HepG2 (cell line): ENCODE data around the gene CFAP54. TPM values are rescaled to one million over a fixed set of nuclear protein-coding genes. Genes with fewer than 3 reads are reported as not detected.

Source experiments
- ATF2 ChIP-seq: sonication (generic); formaldehyde crosslinking; IDR thresholded peaks from 2 replicates; pipeline ENCODE4 v1.4.0; 2020; ENCODE audit warnings: missing genetic modification reagents
- BATF2 ChIP-seq: sonication (generic); formaldehyde crosslinking; IDR thresholded peaks from 2 replicates; pipeline ENCODE4 v1.8.0; 2022; ENCODE audit warnings: mild to moderate bottlenecking, missing genetic modification reagents, moderate library complexity
- BORCS8-MEF2B ChIP-seq: sonication (generic); formaldehyde crosslinking; IDR thresholded peaks from 2 replicates; pipeline ENCODE4 v1.8.0; 2022; ENCODE audit warnings: mild to moderate bottlenecking, missing genetic modification reagents
- FOXP4 ChIP-seq: sonication (generic); formaldehyde crosslinking; IDR thresholded peaks from 2 replicates; pipeline ENCODE4 v1.4.0; 2020; ENCODE audit warnings: missing genetic modification reagents
- HDAC2 ChIP-seq: sonication (generic); formaldehyde crosslinking; IDR thresholded peaks from 2 replicates; pipeline ENCODE4 v1.4.0; 2020; ENCODE audit warnings: missing genetic modification reagents
- KDM6A ChIP-seq: IDR thresholded peaks from 2 replicates; pipeline ENCODE4 v1.6.1; 2016; ENCODE audit warnings: low read depth
- MIER2 ChIP-seq: IDR thresholded peaks from 2 replicates; pipeline ENCODE4 v1.6.1; 2016; ENCODE audit warnings: missing biosample characterization, missing genetic modification reagents
- PITX1 ChIP-seq: sonication (generic); formaldehyde crosslinking; IDR thresholded peaks from 2 replicates; pipeline ENCODE4 v1.5.1; 2020; ENCODE audit warnings: mild to moderate bottlenecking, missing genetic modification reagents
- REPIN1 ChIP-seq: sonication (generic); formaldehyde crosslinking; IDR thresholded peaks from 2 replicates; pipeline ENCODE4 v1.8.0; 2022; ENCODE audit warnings: missing genetic modification reagents, low read depth, mild to moderate bottlenecking, borderline replicate concordance
- RXRB ChIP-seq: IDR thresholded peaks from 2 replicates; pipeline ENCODE4 v1.6.1; 2016; ENCODE audit warnings: borderline replicate concordance, missing genetic modification reagents, missing compliant biosample characterization
- SAP130 ChIP-seq: IDR thresholded peaks from 2 replicates; pipeline ENCODE4 v1.6.1; 2016; ENCODE audit warnings: low read depth
- ZMYM2 ChIP-seq: sonication (generic); formaldehyde crosslinking; IDR thresholded peaks from 2 replicates; pipeline ENCODE4 v1.8.0; 2022; ENCODE audit warnings: mild to moderate bottlenecking, missing genetic modification reagents
- ZNF225 ChIP-seq: sonication (generic); formaldehyde crosslinking; IDR thresholded peaks from 2 replicates; pipeline ENCODE4 v1.4.0; 2020; ENCODE audit warnings: mild to moderate bottlenecking, missing genetic modification reagents
- ZNF770 ChIP-seq: sonication (generic); formaldehyde crosslinking; IDR thresholded peaks from 2 replicates; pipeline ENCODE4 v1.5.0; 2020; ENCODE audit warnings: mild to moderate bottlenecking, missing genetic modification reagents
- polyA plus RNA-seq, 8 experiments: library from polyadenylated mRNA; depleted of rRNA in 3 of 8; stranded (reverse) in 7 of 8; unstranded in 1 of 8; fragments of >200 nt; fragmentation: Illumina TruSeq in 4 of 8; extraction: Trizol in 4 of 8; gene quantifications; 2 replicates each; pipeline versions ENCODE4 v1.2.1 to v1.2.3, GENCODE V29; 2011 to 2016; ENCODE audit warnings: low read depth in 4 of 8, missing spikeins in 1 of 8, mixed read lengths in 1 of 8; ENCODE audit not compliant: insufficient read depth in 1 of 8
- total RNA-seq, 5 experiments: library from RNA; depleted of rRNA; stranded (reverse); fragments of >200 nt; fragmentation: Illumina TruSeq; extraction: Trizol; gene quantifications; 2 replicates each; pipeline ENCODE4 v1.2.3, GENCODE V29; 2016; ENCODE audit warnings: low read depth in 1 of 5

Gene CFAP54
- total and polyA plus RNA-seq, 2 of the 13 experiments (the other 11 are each of a cell fraction or from before 2014, with no cell fraction given) = not detected

GRCh38 chr12:96534339-96534738, 45.0 kb downstream of the CFAP54 start (continued):
- TF ChIP-seq PITX1 (CRISPR knock-in tag) (peak; percentile 72; the same call in 1 of the 2 replicates), FOXP4 (no peak), ZMYM2 (CRISPR knock-in tag) (no peak), KDM6A (no peak), MIER2 (CRISPR knock-in tag) (no peak), REPIN1 (no peak), ZNF770 (CRISPR knock-in tag) (peak; percentile 62; the same call in 1 of the 2 replicates), SAP130 (CRISPR knock-in tag) (peak; percentile 39; the same call in 1 of the 2 replicates), RXRB (CRISPR knock-in tag) (0 out of 2 replicates have a peak, but pooled peaks have one; percentile 25), BATF2 (CRISPR knock-in tag) (no peak), HDAC2 (CRISPR knock-in tag) (peak; percentile 62), ZNF225 (CRISPR knock-in tag) (no peak), BORCS8-MEF2B (CRISPR knock-in tag) (no peak), ATF2 (CRISPR knock-in tag) (peak; percentile 28; the same call in 1 of the 2 replicates)
